Measurements from ENCODE around the gene GAB2.

Gene GAB2

GRCh38 chr11:78425399-78426070 lies 7.9 kb upstream of the GAB2 start:
- Histone ChIP-seq H3K36me3 (replicated peaks) (no peaks in the 10 kb centered on the region), H3K27ac (no peak overlapping the region), H3K4me3 (ENCODE audit: low read depth, low read length) (no peak overlapping the region), H3K27me3 (replicated peaks) (no peaks in the 10 kb centered on the region)
- TF ChIP-seq, protein P1, sequence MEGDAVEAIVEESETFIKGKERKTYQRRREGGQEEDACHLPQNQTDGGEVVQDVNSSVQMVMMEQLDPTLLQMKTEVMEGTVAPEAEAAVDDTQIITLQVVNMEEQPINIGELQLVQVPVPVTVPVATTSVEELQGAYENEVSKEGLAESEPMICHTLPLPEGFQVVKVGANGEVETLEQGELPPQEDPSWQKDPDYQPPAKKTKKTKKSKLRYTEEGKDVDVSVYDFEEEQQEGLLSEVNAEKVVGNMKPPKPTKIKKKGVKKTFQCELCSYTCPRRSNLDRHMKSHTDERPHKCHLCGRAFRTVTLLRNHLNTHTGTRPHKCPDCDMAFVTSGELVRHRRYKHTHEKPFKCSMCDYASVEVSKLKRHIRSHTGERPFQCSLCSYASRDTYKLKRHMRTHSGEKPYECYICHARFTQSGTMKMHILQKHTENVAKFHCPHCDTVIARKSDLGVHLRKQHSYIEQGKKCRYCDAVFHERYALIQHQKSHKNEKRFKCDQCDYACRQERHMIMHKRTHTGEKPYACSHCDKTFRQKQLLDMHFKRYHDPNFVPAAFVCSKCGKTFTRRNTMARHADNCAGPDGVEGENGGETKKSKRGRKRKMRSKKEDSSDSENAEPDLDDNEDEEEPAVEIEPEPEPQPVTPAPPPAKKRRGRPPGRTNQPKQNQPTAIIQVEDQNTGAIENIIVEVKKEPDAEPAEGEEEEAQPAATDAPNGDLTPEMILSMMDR (IDR thresholded peaks at IDR 0.05; ENCODE audit: low read depth, low read length, missing control alignments): no peak
- DNase-seq: no peak
- in situ Hi-C loops (cut with HindIII; ENCODE audit: low pct_ligation_motif_present, low sequenced_read_pairs): no loop called here

- no peak for DNase-seq
- H3K27ac ChIP-seq: no peak overlapping the region
- no peak overlapping the region for H3K4me3 ChIP-seq (ENCODE audit: low read depth, low read length)
- H3K27me3 ChIP-seq (replicated peaks): no peaks in the 10 kb centered on the region
- TF ChIP-seq, protein P1 (IDR thresholded peaks at IDR 0.05; ENCODE audit: low read depth, low read length, missing control alignments): no peak
- no peaks in the 10 kb centered on the region for H3K36me3 ChIP-seq (replicated peaks)
- in situ Hi-C loops (cut with HindIII; ENCODE audit: low pct_ligation_motif_present, low sequenced_read_pairs): no loop called here
Measured at GRCh38 chr11:78424334-78425270, 7.0 kb upstream of the GAB2 start.

GRCh38 chr11:78423241-78423640 lies 5.6 kb upstream of the GAB2 start:
- in situ Hi-C loops (cut with HindIII; ENCODE audit: low pct_ligation_motif_present, low sequenced_read_pairs): no loop called here
- TF ChIP-seq, protein P1 (IDR thresholded peaks at IDR 0.05; ENCODE audit: low read depth, low read length, missing control alignments): no peak
- no peak overlapping the region for H3K4me3 ChIP-seq (ENCODE audit: low read depth, low read length)
- H3K36me3 ChIP-seq (replicated peaks): no peaks in the 10 kb centered on the region
- no peaks in the 10 kb centered on the region for H3K27me3 ChIP-seq (replicated peaks)
- no peak overlapping the region for H3K27ac ChIP-seq
- DNase-seq: no peak

GRCh38 chr11:78420796-78421209 lies 3.2 kb upstream of the GAB2 start:
- Histone ChIP-seq H3K27ac (peak overlapping the region; percentile 86), H3K4me3 (ENCODE audit: low read depth, low read length) (no peak overlapping the region), H3K36me3 (replicated peaks) (no peaks in the 10 kb centered on the region), H3K27me3 (replicated peaks) (no peaks in the 10 kb centered on the region)
- in situ Hi-C loops (cut with HindIII; ENCODE audit: low pct_ligation_motif_present, low sequenced_read_pairs): no loop called here
- TF ChIP-seq, protein P1 (IDR thresholded peaks at IDR 0.05; ENCODE audit: low read depth, low read length, missing control alignments): no peak
- DNase-seq: peak; percentile 85

DNA sequence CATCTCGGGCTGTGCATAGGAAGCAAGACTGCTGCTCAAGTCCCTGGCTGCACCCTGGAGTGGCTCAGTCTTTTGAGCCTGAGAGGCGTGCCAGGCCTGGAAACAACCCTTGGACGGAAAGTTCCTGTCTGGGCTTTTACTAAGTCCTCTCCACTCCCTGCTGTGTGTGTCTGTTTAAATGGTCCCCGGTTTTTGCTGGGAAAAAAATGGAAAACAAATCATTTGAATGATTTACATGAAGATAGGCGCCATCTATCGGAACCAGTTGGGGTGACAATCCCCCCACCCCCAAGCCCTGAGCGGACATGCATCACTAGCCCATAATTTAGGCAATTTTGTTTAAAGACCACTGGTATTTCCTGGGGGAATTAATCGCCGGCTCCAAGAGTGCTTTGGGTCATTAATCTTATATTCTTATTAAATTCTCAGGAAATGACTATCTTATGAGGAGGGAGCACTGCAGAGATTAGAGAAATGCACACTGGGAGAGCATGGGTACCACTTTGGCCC lies 2.7 kb upstream of the GAB2 start:
- in situ Hi-C loops (cut with HindIII; ENCODE audit: low pct_ligation_motif_present, low sequenced_read_pairs): no loop called here
- Histone ChIP-seq H3K4me3 (ENCODE audit: low read depth, low read length) (peak overlapping the region; percentile 12), H3K36me3 (replicated peaks) (no peaks in the 10 kb centered on the region), H3K27ac (peak overlapping the region; percentile 86), H3K27me3 (replicated peaks) (no peaks in the 10 kb centered on the region)
- peak; percentile 96 for DNase-seq
- TF ChIP-seq, protein P1 (IDR thresholded peaks at IDR 0.05; ENCODE audit: low read depth, low read length, missing control alignments): peak; percentile 78

All from brain microvascular endothelial cell (primary cell).